Erythroblast (primary cell): ENCODE data around the gene AXL.

Experiments used
- GATA1 ChIP-seq: IDR thresholded peaks from 2 replicates; pipeline ENCODE4 v1.6.1; 2011; ENCODE audit warnings: low read depth, mild to moderate bottlenecking, control low read depth, low read length, moderate library complexity
- POLR2A ChIP-seq: IDR thresholded peaks from 2 replicates; pipeline ENCODE4 v1.6.1; 2011; ENCODE audit warnings: mild to moderate bottlenecking, low read length

DNA sequence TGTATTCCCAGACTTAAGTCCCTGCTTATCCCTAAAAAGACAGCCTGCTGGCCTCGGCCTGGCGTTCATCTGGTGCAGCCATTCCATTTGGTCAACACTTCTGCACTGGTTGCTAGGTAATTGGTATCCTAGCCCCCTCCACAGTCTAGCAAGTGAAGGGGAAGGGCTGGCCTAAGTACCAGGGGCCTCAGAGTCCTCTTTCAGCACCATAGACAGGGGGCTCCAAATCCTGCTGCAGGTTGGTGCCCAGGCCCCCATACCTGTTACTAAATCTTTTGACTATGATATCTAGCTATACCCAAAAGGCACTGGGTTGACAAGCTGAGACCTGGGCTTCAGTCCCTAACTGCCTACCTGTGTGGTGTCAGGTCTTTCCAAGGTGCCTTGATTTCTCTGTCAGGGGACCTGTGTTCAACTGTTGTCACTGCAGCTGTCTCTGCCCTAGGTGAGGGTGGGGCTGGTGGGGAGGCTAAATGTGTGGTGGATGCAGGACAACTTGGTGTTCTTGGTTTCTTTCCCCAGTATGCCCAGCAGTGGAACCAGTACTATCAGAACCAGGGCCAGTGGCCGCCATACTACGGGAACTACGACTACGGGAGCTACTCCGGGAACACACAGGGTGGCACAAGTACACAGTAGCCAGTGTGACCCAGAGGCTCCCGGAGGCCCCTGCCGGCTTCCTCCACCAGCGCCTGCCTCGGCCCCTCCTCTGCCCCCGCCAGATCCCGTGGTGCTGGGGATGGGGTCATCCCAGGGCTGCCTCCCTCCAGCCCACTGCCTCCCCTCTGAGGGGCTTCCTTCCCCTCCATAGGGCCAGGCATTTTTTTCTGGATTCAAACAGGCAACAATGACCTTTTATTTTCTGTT lies 87.1 kb downstream of the AXL start:
- no peak for TF ChIP-seq POLR2A
- no peak for TF ChIP-seq GATA1
